Natural killer cell (primary cell): ENCODE measurements around the gene SOSTDC1. TPM values are rescaled to one million over a fixed set of nuclear protein-coding genes. Genes with fewer than 3 reads are reported as not detected.

ENCODE experiments used
- ATAC-seq, 3 donors: fragments of 150-1000 bp in 2 of 3; fragments of 200-7000 bp in 1 of 3; cut with Tn5 transposase; 1 replicate in 1 of 3; 2 replicates in 2 of 3; pipeline ENCODE4 v1.10.0; 2021; ENCODE audit warnings: mild to moderate bottlenecking in 2 of 3, moderate library complexity in 2 of 3
- DNase-seq, 2 donors: peaks; one replicate each; pipeline versions ENCODE4 v3.0.0 to v3.0.0-alpha.2; 2013 to 2021; ENCODE audit warnings: mixed read lengths in 1 of 2
- H3K27ac ChIP-seq: one replicate; pipeline ENCODE4 v1.5.1; 2013; ENCODE audit warnings: mild to moderate bottlenecking, low read length
- H3K27me3 ChIP-seq: one replicate; pipeline ENCODE4 v1.6.1; 2013; ENCODE audit warnings: low read length; ENCODE audit not compliant: control insufficient read depth, insufficient read depth
- H3K36me3 ChIP-seq: one replicate; pipeline ENCODE4 v1.6.1; 2013; ENCODE audit warnings: low read length; ENCODE audit not compliant: control insufficient read depth, insufficient read depth
- H3K4me1 ChIP-seq: one replicate; pipeline ENCODE4 v1.6.1; 2013; ENCODE audit warnings: low read length; ENCODE audit not compliant: control insufficient read depth, insufficient read depth
- H3K4me3 ChIP-seq: one replicate; pipeline ENCODE4 v1.5.1; 2013; ENCODE audit warnings: low read length
- H3K9me3 ChIP-seq: one replicate; pipeline ENCODE4 v1.6.1; 2013; ENCODE audit warnings: low read length; ENCODE audit not compliant: control insufficient read depth, insufficient read depth
- H3K27ac Mint-ChIP-seq, 2 donors: one replicate each; pipeline ENCODE4 v1.8.0; 2022; ENCODE audit warnings: mild to moderate bottlenecking in 2 of 2, mixed read lengths in 2 of 2, moderate library complexity in 1 of 2
- H3K27me3 Mint-ChIP-seq, 2 donors: one replicate each; pipeline ENCODE4 v1.8.0; 2022; ENCODE audit warnings: low read depth in 2 of 2, mixed read lengths in 2 of 2
- H3K36me3 Mint-ChIP-seq: one replicate; pipeline ENCODE4 v1.8.0; 2022; ENCODE audit warnings: mixed read lengths
- H3K4me1 Mint-ChIP-seq, 2 donors: one replicate each; pipeline ENCODE4 v1.8.0; 2022; ENCODE audit warnings: mixed read lengths in 2 of 2
- H3K4me3 Mint-ChIP-seq: one replicate; pipeline ENCODE4 v1.8.0; 2022; ENCODE audit warnings: mild to moderate bottlenecking, moderate library complexity, mixed read lengths
- H3K9me3 Mint-ChIP-seq, 2 donors: one replicate each; pipeline ENCODE4 v1.8.0; 2022; ENCODE audit warnings: mixed read lengths in 2 of 2
- WGBS: methylation state at CpG from one replicate; pipeline ENCODE4 v1.1.7; 2013; ENCODE audit warnings: missing lambda C conversion rate; ENCODE audit not compliant: insufficient coverage; 5-methylcytosine and 5-hydroxymethylcytosine counted together
- intact Hi-C: fragments of 100-400 bp; cut with micrococcal nuclease; formaldehyde crosslinking; loops from one replicate; pipeline ENCODE4 v1.14.2; 2022
- total RNA-seq, 4 donors: library from RNA; stranded (reverse); fragments of 120-200 nt in 1 of 4; gene quantifications; one replicate each; pipeline versions ENCODE4 v1.2.3 to v1.2.4, GENCODE V29; 2013 to 2022
- TF ChIP-seq, protein P1 (sequence below): fragments of 200-600 bp; IDR thresholded peaks from one replicate; pipeline ENCODE4 v1.8.0; 2022; ENCODE audit warnings: antibody characterized with exemption

Gene SOSTDC1
- total RNA-seq, 3 donors from 2014 or later (not counting 1 experiment from before 2014, with no cell fraction given) = not detected

GRCh38 chr7:16504019-16504418, 38.5 kb upstream of the SOSTDC1 start:
- no peak for ATAC-seq
- H3K4me3 ChIP-seq = no peak overlapping the region
- no peaks in the 10 kb centered on the region for H3K4me1 Mint-ChIP-seq
- no peak overlapping the region for H3K4me3 Mint-ChIP-seq
- H3K36me3 ChIP-seq = no peaks in the 10 kb centered on the region
- no peak overlapping the region for H3K27ac Mint-ChIP-seq
- H3K27ac ChIP-seq = no peak overlapping the region
- H3K27me3 ChIP-seq = peaks cover 2% of the 10 kb centered on the region
- H3K9me3 ChIP-seq = no peaks in the 10 kb centered on the region
- DNase-seq = no peak
- H3K9me3 Mint-ChIP-seq = peaks cover 2% of the 10 kb centered on the region in 2 donors
- no peaks in the 10 kb centered on the region for H3K36me3 Mint-ChIP-seq
- peaks cover 7% of the 10 kb centered on the region in 2 donors for H3K27me3 Mint-ChIP-seq
- 92% methylated on average over 6 of the region's 6 CpGs for WGBS
- H3K4me1 ChIP-seq = no peaks in the 10 kb centered on the region
- intact Hi-C loops = no loop called here
- TF ChIP-seq, protein P1, sequence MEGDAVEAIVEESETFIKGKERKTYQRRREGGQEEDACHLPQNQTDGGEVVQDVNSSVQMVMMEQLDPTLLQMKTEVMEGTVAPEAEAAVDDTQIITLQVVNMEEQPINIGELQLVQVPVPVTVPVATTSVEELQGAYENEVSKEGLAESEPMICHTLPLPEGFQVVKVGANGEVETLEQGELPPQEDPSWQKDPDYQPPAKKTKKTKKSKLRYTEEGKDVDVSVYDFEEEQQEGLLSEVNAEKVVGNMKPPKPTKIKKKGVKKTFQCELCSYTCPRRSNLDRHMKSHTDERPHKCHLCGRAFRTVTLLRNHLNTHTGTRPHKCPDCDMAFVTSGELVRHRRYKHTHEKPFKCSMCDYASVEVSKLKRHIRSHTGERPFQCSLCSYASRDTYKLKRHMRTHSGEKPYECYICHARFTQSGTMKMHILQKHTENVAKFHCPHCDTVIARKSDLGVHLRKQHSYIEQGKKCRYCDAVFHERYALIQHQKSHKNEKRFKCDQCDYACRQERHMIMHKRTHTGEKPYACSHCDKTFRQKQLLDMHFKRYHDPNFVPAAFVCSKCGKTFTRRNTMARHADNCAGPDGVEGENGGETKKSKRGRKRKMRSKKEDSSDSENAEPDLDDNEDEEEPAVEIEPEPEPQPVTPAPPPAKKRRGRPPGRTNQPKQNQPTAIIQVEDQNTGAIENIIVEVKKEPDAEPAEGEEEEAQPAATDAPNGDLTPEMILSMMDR = no peak

- Mint-ChIP-seq H3K4me3 (no peak overlapping the region), H3K27ac (no peak overlapping the region), H3K36me3 (no peaks in the 10 kb centered on the region), H3K4me1 (no peaks in the 10 kb centered on the region), H3K27me3 (peaks cover 4 to 7% of the 10 kb centered on the region in 2 donors), H3K9me3 (no peaks in the 10 kb centered on the region)
- Histone ChIP-seq H3K9me3 (no peaks in the 10 kb centered on the region), H3K36me3 (no peaks in the 10 kb centered on the region), H3K4me1 (no peaks in the 10 kb centered on the region), H3K4me3 (no peak overlapping the region), H3K27me3 (peaks cover 2% of the 10 kb centered on the region), H3K27ac (no peak overlapping the region)
- 93% methylated on average over 18 of the region's 19 CpGs for WGBS
- intact Hi-C loops = no loop called here
- TF ChIP-seq, protein P1 = no peak
- no peak for ATAC-seq
- DNase-seq = no peak
Measured at GRCh38 chr7:16502303-16502702, 36.8 kb upstream of the SOSTDC1 start.

GRCh38 chr7:16498122-16498521, 32.6 kb upstream of the SOSTDC1 start:
- DNase-seq = no peak
- Mint-ChIP-seq H3K27me3 (no peaks in the 10 kb centered on the region), H3K27ac (no peak overlapping the region), H3K4me3 (no peak overlapping the region), H3K4me1 (no peaks in the 10 kb centered on the region), H3K9me3 (no peaks in the 10 kb centered on the region), H3K36me3 (no peaks in the 10 kb centered on the region)
- intact Hi-C loops = no loop called here
- Histone ChIP-seq H3K27ac (no peak overlapping the region), H3K36me3 (no peaks in the 10 kb centered on the region), H3K9me3 (no peaks in the 10 kb centered on the region), H3K4me1 (no peaks in the 10 kb centered on the region), H3K4me3 (no peak overlapping the region), H3K27me3 (peaks cover 2% of the 10 kb centered on the region)
- 88% methylated on average over 2 of the region's 2 CpGs for WGBS
- TF ChIP-seq, protein P1 = no peak
- ATAC-seq = no peak

DNA sequence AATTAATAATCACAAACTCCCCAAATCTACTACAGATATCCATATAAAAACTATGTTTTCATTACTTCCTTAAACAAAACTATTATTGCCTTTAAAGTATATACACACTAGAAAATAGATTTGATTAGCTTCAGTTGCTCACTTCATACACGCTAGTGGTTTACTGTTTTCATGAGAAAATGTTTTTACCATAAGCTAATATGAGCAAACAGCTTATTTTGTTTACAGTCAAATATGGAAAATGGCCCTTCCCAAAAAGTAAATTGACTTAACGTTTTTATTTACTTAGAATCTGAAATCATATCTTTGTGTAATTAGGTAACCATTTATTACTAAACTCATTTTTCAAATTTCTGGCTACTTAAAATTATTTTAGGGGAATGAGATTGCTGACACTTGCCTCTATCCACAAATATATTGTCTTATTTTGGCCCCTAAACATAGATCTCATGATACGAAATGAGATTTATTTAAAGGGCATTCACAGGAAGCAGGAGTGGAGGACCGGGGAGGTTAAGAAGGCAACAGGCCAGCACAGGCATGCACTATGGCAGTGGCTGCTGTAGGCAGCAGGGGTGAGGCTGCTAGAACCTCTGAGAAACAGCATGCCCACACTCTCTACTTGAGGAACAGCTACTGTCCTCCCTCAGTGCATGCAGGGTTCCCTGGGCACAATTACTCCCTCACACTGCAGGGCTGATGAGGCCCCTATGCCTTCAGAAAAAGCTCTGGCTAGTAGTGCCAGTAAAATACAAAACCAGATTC, 29.6 kb upstream of the SOSTDC1 start:
- H3K36me3 ChIP-seq = no peaks in the 10 kb centered on the region
- TF ChIP-seq, protein P1 = no peak
- 87% methylated on average over 2 of the region's 4 CpGs for WGBS
- H3K4me3 Mint-ChIP-seq = no peak overlapping the region
- H3K36me3 Mint-ChIP-seq = no peaks in the 10 kb centered on the region
- no peaks in the 10 kb centered on the region for H3K9me3 ChIP-seq
- H3K4me1 ChIP-seq = no peaks in the 10 kb centered on the region
- no peak overlapping the region for H3K27ac Mint-ChIP-seq
- ATAC-seq (no peak), DNase-seq (no peak)
- no peaks in the 10 kb centered on the region for H3K9me3 Mint-ChIP-seq
- H3K27me3 Mint-ChIP-seq = no peaks in the 10 kb centered on the region
- no peak overlapping the region for H3K27ac ChIP-seq
- no peak overlapping the region for H3K4me3 ChIP-seq
- H3K4me1 Mint-ChIP-seq = peaks cover 7% of the 10 kb centered on the region in 2 donors
- intact Hi-C loops = no loop called here
- H3K27me3 ChIP-seq = peaks cover 2% of the 10 kb centered on the region
